SK-N-MC (cell line): ENCODE data around the gene GABRG2.

ENCODE experiments used
- DNase-seq: peaks from one replicate; pipeline ENCODE4 v3.0.0-alpha.2; 2011; ENCODE audit warnings: low read depth, low spot score
- H3K27ac ChIP-seq: fragments of 200-600 bp; sonication (generic); 2 replicates; pipeline ENCODE4 v1.5.1; 2016; ENCODE audit warnings: mixed run types
- H3K36me3 ChIP-seq: fragments of 200-600 bp; sonication (generic); 2 replicates; pipeline ENCODE4 v1.6.1; 2017; ENCODE audit warnings: antibody characterized with exemption, low read length, mixed read lengths; ENCODE audit not compliant: insufficient read depth
- H3K4me3 ChIP-seq: fragments of 200-600 bp; sonication (generic); 2 replicates; pipeline ENCODE4 v1.5.1; 2016
- H3K9ac ChIP-seq: fragments of 200-600 bp; sonication (generic); 2 replicates; pipeline ENCODE4 v1.8.0; 2017; ENCODE audit warnings: mixed run types, mixed read lengths; ENCODE audit not compliant: insufficient read length
- H3K9me3 ChIP-seq: fragments of 200-600 bp; sonication (generic); 2 replicates; pipeline ENCODE4 v1.6.1; 2017; ENCODE audit warnings: low read depth, mild to moderate bottlenecking, antibody characterized with exemption, low read length, moderate library complexity, mixed read lengths
- EZH2 ChIP-seq: fragments of 200-600 bp; sonication (generic); IDR thresholded peaks from one replicate; pipeline ENCODE4 v1.6.1; 2017; ENCODE audit warnings: antibody characterized with exemption
- FOXP2 ChIP-seq: optimal IDR thresholded peaks from 2 replicates; pipeline ENCODE3; 2011; ENCODE audit warnings: mild to moderate bottlenecking, moderate library complexity; ENCODE audit not compliant: insufficient read depth; ENCODE audit errors: extremely low read length, control extremely low read depth
- POLR2AphosphoS5 ChIP-seq: IDR thresholded peaks from 2 replicates; pipeline ENCODE4 v1.6.1; 2012; ENCODE audit warnings: mild to moderate bottlenecking, low read depth, low read length, borderline replicate concordance

The GABRG2 gene

GRCh38 chr5:162068936-162069335 lies 1.4 kb downstream of the GABRG2 start:
- Histone ChIP-seq H3K9ac (no peak overlapping the region), H3K36me3 (no peaks in the 10 kb centered on the region), H3K4me3 (no peak overlapping the region), H3K27ac (no peak overlapping the region), H3K9me3 (no peaks in the 10 kb centered on the region)
- DNase-seq, result no peak
- no peak for TF ChIP-seq POLR2AphosphoS5
- TF ChIP-seq EZH2, result no peak
- TF ChIP-seq FOXP2, result no peak

GRCh38 chr5:162078805-162079204 lies 11.2 kb downstream of the GABRG2 start:
- Histone ChIP-seq H3K4me3 (no peak overlapping the region), H3K36me3 (no peaks in the 10 kb centered on the region), H3K9ac (no peak overlapping the region), H3K27ac (no peak overlapping the region), H3K9me3 (no peaks in the 10 kb centered on the region)
- TF ChIP-seq FOXP2 (no peak), POLR2AphosphoS5 (no peak), EZH2 (no peak)
- DNase-seq, result no peak

GRCh38 chr5:162091336-162091735 lies 23.8 kb downstream of the GABRG2 start:
- Histone ChIP-seq H3K4me3 (no peak overlapping the region), H3K9me3 (no peaks in the 10 kb centered on the region), H3K27ac (no peak overlapping the region), H3K9ac (no peak overlapping the region), H3K36me3 (no peaks in the 10 kb centered on the region)
- TF ChIP-seq FOXP2 (no peak), EZH2 (no peak), POLR2AphosphoS5 (no peak)
- no peak for DNase-seq

- Histone ChIP-seq H3K9ac (no peak overlapping the region), H3K27ac (no peak overlapping the region), H3K4me3 (no peak overlapping the region), H3K9me3 (no peaks in the 10 kb centered on the region), H3K36me3 (no peaks in the 10 kb centered on the region)
- DNase-seq, result no peak
- TF ChIP-seq POLR2AphosphoS5, result no peak
- no peak for TF ChIP-seq EZH2
- no peak for TF ChIP-seq FOXP2
Measured at GRCh38 chr5:162096448-162096847, 28.9 kb downstream of the GABRG2 start.

- TF ChIP-seq EZH2 (no peak), FOXP2 (no peak), POLR2AphosphoS5 (no peak)
- Histone ChIP-seq H3K36me3 (no peaks in the 10 kb centered on the region), H3K27ac (no peak overlapping the region), H3K9me3 (no peaks in the 10 kb centered on the region), H3K9ac (no peak overlapping the region), H3K4me3 (no peak overlapping the region)
- no peak for DNase-seq
Measured at GRCh38 chr5:162107591-162107990, 40.0 kb downstream of the GABRG2 start.

GRCh38 chr5:162119801-162120200 lies 52.2 kb downstream of the GABRG2 start:
- Histone ChIP-seq H3K9me3 (no peaks in the 10 kb centered on the region), H3K27ac (no peak overlapping the region), H3K4me3 (no peak overlapping the region), H3K9ac (no peak overlapping the region), H3K36me3 (no peaks in the 10 kb centered on the region)
- TF ChIP-seq FOXP2, result no peak
- no peak for TF ChIP-seq EZH2
- TF ChIP-seq POLR2AphosphoS5, result no peak
- no peak for DNase-seq

- Histone ChIP-seq H3K36me3 (no peaks in the 10 kb centered on the region), H3K9me3 (no peaks in the 10 kb centered on the region)
Measured at GRCh38 chr5:162128117-162128516, 60.5 kb downstream of the GABRG2 start.

GRCh38 chr5:162132348-162132747 lies 64.8 kb downstream of the GABRG2 start:
- DNase-seq, result no peak
- Histone ChIP-seq H3K27ac (no peak overlapping the region), H3K9me3 (no peaks in the 10 kb centered on the region), H3K4me3 (no peak overlapping the region), H3K9ac (no peak overlapping the region), H3K36me3 (no peaks in the 10 kb centered on the region)
- no peak for TF ChIP-seq FOXP2
- TF ChIP-seq EZH2, result no peak
- no peak for TF ChIP-seq POLR2AphosphoS5

More at GRCh38 chr5:162128117-162128516, 60.5 kb downstream of the GABRG2 start:
- no peak for TF ChIP-seq EZH2
- TF ChIP-seq POLR2AphosphoS5, result no peak
- TF ChIP-seq FOXP2, result no peak
- H3K4me3 ChIP-seq, result no peak overlapping the region
- no peak overlapping the region for H3K27ac ChIP-seq
- no peak for DNase-seq
- no peak overlapping the region for H3K9ac ChIP-seq

- Histone ChIP-seq H3K4me3 (no peak overlapping the region), H3K9me3 (no peaks in the 10 kb centered on the region), H3K36me3 (no peaks in the 10 kb centered on the region), H3K27ac (no peak overlapping the region), H3K9ac (no peak overlapping the region)
- DNase-seq, result no peak
- TF ChIP-seq FOXP2 (no peak), POLR2AphosphoS5 (no peak), EZH2 (no peak)
Measured at GRCh38 chr5:162139190-162139589, 71.6 kb downstream of the GABRG2 start.
